Measurements from ENCODE around the gene VAPB.
A peak's percentile ranks its signal among the peaks of the same experiment; 100 is the strongest.

The VAPB gene

DNA sequence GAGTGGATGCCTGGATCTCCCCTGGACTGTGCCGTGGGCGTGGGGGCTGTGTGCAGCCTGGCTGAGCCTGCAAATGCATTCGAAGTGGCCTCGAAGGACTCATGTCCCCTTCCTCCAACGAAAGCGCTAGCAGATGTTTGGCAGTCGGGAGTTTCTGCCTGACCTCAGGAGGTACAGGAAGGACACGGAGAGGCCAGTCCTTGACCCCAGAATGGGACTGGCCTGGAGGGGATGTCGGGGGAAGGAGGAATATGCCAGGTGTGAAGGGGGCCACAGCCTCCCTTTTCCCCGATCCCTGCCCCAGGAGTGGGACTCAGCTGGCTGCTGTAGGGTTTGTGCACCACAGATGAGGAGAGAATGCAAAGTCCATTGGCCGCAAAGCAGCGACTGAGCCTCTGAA lies 80.6 kb downstream of the VAPB start:
- TF ChIP-seq CTCF (IDR thresholded peaks at IDR 0.05): no peak
- H3K4me3 Mint-ChIP-seq: no peak overlapping the region
- H3K36me3 Mint-ChIP-seq (ENCODE audit: low read depth): no peaks in the 10 kb centered on the region
- peaks cover 24% of the 10 kb centered on the region for H3K4me1 Mint-ChIP-seq
- no peak for DNase-seq
- H3K9me3 Mint-ChIP-seq: no peaks in the 10 kb centered on the region
- peak overlapping the region; percentile 64 for H3K27ac Mint-ChIP-seq
- no peaks in the 10 kb centered on the region for H3K27me3 Mint-ChIP-seq (ENCODE audit: low read depth, poor library complexity)

DNA sequence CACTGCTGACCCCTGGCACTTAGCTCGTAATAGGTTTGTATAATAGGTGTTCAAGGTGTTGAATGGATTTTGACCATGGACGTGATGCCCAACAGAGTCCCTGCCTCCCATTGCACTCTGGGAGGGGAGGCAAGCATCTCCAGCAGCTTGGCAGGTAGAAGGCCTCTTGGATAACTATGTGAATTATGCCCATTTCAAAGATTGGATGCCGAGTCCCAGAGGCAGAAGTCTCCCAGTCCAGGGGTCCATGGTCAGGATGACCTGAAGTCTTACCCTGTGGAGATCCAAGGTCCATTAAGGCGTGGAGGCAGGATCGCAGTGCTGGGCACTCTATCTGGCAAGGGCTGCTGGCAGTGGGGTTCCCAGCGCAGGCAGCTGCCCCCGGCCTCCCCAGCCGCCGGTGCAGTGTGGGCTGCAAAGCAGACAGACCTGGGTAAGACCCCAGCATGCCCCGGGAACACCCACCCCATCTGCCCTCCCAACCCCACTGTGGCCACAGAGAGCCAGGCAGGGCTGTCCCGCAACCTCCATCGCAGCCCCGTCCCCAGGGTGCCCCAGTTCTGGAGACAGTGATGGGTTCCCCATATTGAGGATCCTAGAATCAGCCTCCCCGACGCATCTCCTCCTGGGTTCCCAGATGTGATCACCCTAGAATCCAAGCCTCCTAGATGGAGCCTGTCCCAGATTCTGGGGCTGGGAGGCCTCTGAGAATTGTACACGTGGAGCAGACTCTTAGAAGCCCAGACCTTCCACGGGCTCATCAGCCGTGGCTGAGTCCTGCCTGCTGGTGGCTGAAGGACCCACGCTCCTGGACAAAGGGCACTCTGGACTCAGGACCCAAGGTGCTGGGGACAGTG lies 81.5 kb downstream of the VAPB start:
- Mint-ChIP-seq H3K36me3 (ENCODE audit: low read depth) (no peaks in the 10 kb centered on the region), H3K4me1 (peaks cover 20% of the 10 kb centered on the region), H3K4me3 (no peak overlapping the region), H3K27me3 (ENCODE audit: low read depth, poor library complexity) (peaks cover 6% of the 10 kb centered on the region), H3K9me3 (peaks cover 5% of the 10 kb centered on the region), H3K27ac (no peak overlapping the region)
- TF ChIP-seq CTCF (IDR thresholded peaks at IDR 0.05): no peak
- DNase-seq: no peak

- peaks cover 9% of the 10 kb centered on the region for H3K27me3 Mint-ChIP-seq (ENCODE audit: low read depth, poor library complexity)
- no peak overlapping the region for H3K4me3 Mint-ChIP-seq
- peaks cover 7% of the 10 kb centered on the region for H3K9me3 Mint-ChIP-seq
- TF ChIP-seq CTCF (IDR thresholded peaks at IDR 0.05): no peak
- DNase-seq: no peak
- H3K36me3 Mint-ChIP-seq (ENCODE audit: low read depth): no peaks in the 10 kb centered on the region
- no peak overlapping the region for H3K27ac Mint-ChIP-seq
- peaks cover 20% of the 10 kb centered on the region for H3K4me1 Mint-ChIP-seq
Measured at GRCh38 chr20:58471193-58472164, 82.5 kb downstream of the VAPB start.

DNA sequence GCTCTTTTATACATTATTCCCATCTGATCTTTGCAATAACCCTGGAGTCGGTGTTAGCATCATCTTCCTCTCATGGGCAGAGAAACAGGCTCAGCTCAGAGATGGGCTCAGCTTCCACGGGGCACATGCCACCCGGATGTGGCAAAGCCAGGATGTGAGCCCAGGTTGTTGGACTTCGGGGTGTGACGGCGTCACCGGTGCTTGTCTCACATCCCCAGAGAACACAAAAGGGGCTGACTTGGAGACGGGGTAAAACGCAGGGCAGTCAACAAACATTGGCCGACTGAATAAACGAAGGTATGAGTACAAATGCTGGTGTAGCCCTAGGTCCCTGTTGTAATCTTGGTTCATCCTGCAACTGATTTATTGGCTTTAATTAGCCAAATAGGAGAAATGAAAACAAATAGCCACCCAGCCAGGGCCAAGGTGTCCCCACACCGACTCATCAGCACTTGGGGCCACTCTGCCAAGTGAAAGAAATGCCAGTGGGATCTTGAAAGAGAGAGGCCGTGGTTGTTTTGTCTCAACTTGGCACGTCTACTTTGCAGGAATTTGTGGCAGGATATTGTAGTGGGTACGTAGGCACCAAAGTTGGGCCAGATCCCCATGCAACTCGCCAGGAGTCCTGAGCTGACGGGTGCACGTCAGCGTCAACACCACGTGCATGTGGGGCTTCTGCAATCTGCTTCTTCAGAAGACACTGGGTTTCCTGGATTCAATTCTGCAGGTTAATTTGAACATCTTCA lies 83.4 kb downstream of the VAPB start:
- Mint-ChIP-seq H3K36me3 (ENCODE audit: low read depth) (peaks cover 9% of the 10 kb centered on the region), H3K4me1 (peaks cover 20% of the 10 kb centered on the region), H3K27ac (no peak overlapping the region), H3K27me3 (ENCODE audit: low read depth, poor library complexity) (peaks cover 15% of the 10 kb centered on the region), H3K4me3 (no peak overlapping the region), H3K9me3 (peaks cover 17% of the 10 kb centered on the region)
- TF ChIP-seq CTCF (IDR thresholded peaks at IDR 0.05): no peak
- DNase-seq: no peak

GRCh38 chr20:58473453-58474425 lies 84.7 kb downstream of the VAPB start:
- Mint-ChIP-seq H3K27me3 (ENCODE audit: low read depth, poor library complexity) (peaks cover 15% of the 10 kb centered on the region), H3K36me3 (ENCODE audit: low read depth) (peaks cover 18% of the 10 kb centered on the region), H3K4me3 (no peak overlapping the region), H3K4me1 (peaks cover 12% of the 10 kb centered on the region), H3K27ac (no peak overlapping the region), H3K9me3 (peaks cover 30% of the 10 kb centered on the region)
- no peak for TF ChIP-seq CTCF (IDR thresholded peaks at IDR 0.05)
- no peak for DNase-seq
